Measurements from ENCODE around the gene RCC2. TPM values are rescaled to one million over a fixed set of nuclear protein-coding genes. Genes with fewer than 3 reads are reported as not detected.
A peak's percentile ranks its signal among the peaks of the same experiment; 100 is the strongest.

Gene RCC2
- total RNA-seq, 8 experiments from 2014 or later = 37.9 to 192 (median 49.3) TPM

DNA sequence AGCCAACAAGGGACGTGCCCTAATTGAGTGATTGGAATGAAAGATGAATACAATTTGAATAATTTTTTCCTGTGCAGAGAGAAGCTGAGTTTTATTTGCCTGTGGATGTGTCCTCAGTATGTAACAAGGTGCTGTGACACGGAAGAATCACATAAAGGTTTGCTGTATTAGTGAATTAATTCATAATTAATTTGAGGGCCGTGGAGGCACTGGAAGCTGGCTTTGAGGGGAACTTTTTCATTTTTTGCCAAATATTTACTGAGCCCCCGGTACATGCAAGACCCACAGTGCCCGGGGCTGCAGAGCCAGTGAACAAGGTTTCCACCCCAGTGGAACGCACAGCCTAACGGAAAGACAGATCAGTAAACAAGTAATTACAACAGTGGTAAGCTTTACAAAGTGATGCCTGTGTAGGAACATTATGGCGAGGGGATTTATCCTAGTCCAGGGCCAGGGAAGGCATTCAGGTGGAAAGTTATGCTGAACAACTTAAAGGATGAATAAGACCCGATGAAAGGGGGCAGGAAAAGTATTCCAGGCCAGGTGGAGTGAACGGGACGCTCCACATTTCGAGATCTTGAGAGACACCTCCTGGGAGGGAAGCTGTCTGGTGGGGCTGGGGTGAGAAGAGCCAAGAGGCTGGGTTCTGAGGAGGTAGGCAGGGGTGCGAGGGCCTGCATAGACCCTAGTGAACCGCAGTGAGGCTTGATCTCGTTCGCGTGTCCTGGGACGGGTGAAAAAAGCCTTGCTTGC lies 773 bp upstream of the RCC2 start:
- in situ Hi-C loops (cut with MboI; ENCODE audit: low pct_unique_long_range_greater_than_20kb in 2 of 9, low sequenced_read_pairs in 9 of 9, unreplicated experiment in 9 of 9) = no loop called here
- 0 to 63% (median 44%) methylated on average over 2 to 17 of the region's 18 CpGs for WGBS, 10 experiments
- Histone ChIP-seq H3K4me3 (peak overlapping the region; percentile 69 to 90 (median 80)), H3K4me1 (replicated peaks in 1 of 2) (peaks cover 30 to 36% of the 10 kb centered on the region in 2 donors), H3K27ac (peak overlapping the region; percentile 20 to 30)
- no peak for ATAC-seq (replicated peaks in 6 of 8)

DNA sequence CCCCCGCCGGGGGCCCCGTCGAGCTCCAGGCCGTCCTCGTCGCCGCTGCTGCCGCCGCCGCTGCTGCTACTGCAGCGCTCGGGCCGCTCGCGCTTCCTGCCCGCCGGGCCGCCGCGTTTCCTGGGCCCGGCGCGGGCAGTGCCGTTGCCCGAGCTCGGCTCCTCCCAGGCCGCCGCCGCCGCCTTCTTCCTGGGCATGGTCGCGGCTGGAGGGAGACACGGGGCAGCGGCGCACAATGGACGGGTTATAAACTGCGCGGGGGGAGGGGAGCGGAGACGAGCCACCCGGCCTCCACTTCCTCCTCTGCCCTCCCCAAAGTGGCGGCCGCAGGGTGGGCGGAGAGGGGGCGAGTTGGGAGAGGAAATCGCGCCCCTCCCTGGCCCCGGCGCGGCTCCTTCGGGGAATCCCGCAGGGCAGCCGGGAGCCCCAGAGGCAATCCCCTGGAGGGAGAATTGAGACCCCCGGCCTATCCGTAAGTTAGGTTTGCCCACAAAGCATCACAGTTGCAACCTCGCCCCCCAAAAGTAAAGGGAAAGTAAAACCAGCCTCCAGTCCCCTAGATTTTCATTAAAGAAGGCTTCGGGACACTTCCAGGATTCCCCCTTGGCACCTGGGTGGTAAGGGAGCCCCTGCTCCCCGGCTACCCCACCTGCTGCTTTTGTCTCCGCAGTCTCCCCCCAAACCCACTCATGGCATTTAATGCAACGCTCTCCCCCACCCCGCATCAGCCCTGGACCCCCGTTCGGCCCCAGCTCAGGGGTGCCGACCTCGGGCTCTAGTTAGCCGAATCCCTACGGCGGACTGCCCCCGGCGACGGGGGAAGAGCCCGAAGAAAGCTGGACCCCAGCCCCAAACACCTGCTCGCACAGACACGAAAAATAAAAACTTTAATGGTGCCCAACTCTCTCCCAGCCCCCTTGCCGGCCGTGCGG lies 893 bp downstream of the RCC2 start:
- peak overlapping the region; percentile 69 to 90 (median 80) for H3K4me3 ChIP-seq
- in situ Hi-C loops (cut with MboI; ENCODE audit: low pct_unique_long_range_greater_than_20kb in 2 of 9, low sequenced_read_pairs in 9 of 9, unreplicated experiment in 9 of 9) = no loop called here
- H3K4me1 ChIP-seq (replicated peaks in 1 of 2) = peaks cover 35 to 46% of the 10 kb centered on the region in 2 donors
- ATAC-seq (replicated peaks in 6 of 8) = peak in 7 of 8 experiments; percentile 2 to 51 (median 3)
- WGBS, 10 experiments = 0 to 16% (median 0%) methylated on average over 3 to 19 of the region's 78 CpGs; no CpG with 5 or more reads in 2 of the 10 experiments
- H3K27ac ChIP-seq = peak overlapping the region; percentile 70 to 80

DNA sequence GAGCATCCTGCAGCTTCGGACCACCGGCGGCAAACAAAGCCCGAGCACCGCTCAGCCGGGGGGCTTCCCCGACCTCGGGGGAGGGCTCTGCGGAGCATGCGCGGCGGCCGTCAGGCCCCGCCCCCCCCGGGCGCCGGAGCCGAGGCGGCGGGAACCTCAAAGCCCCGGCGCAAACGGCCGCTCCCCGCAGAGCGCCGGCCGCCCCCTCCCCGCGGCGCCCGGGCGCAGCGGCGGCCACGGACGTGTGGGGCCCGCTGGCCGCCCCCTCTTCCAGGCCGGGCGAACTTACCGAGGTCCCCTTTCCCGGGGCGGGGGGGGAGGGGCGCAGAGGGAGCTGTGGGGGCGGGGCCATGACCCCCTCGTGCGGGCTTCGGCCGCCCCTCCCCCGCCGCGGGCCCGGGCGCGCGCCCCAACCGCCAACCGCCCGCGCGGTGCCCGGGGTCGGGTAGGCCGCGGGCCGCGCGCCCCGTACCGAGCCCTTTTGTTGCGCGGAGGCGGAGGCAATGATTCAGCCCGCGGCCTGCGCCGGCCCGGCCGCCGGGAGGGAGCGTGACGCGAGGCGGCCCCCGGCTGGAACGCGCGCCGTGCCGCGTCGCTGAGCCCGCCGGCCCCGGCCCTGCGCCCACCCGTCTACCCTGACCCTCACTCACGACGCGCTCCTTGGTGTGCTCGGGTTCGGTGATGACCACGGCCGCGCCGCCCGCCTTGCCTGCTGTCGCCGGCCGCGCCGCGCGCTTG lies 1.7 kb downstream of the RCC2 start:
- Histone ChIP-seq H3K27ac (peak overlapping the region; percentile 70 to 80), H3K4me3 (peak overlapping the region; percentile 69 to 90 (median 80)), H3K4me1 (replicated peaks in 1 of 2) (peaks cover 35 to 46% of the 10 kb centered on the region in 2 donors)
- 0% methylated on average over 7 of the region's 115 CpGs; no CpG with 5 or more reads in 9 of the 10 experiments for WGBS, 10 experiments
- peak; percentile 5 to 37 (median 15) for ATAC-seq (replicated peaks in 6 of 8)
- in situ Hi-C loops (cut with MboI; ENCODE audit: low pct_unique_long_range_greater_than_20kb in 2 of 9, low sequenced_read_pairs in 9 of 9, unreplicated experiment in 9 of 9) = no loop called here

DNA sequence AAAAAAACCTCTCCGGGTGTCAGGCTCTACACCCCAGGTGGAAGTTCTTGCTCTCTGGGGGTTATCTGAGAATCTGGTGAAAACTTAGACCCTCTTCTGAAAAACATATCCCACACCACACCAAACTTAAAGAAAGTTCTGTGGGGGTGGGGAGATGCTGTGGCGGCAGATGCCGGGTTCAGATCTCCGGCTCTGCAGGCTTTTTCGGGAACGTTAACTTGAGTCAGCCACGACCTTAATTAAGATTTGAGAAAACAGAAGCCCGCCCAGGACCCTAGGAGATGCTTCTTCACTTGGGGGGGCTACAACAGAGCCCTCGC lies 2.3 kb downstream of the RCC2 start:
- H3K4me3 ChIP-seq = peak overlapping the region; percentile 69 to 90 (median 80)
- WGBS, 10 experiments = 0 to 9% (median 0%) methylated on average over 1 to 8 of the region's 9 CpGs; no CpG with 5 or more reads in 4 of the 10 experiments
- peak overlapping the region; percentile 20 to 80 for H3K27ac ChIP-seq
- peaks cover 35 to 46% of the 10 kb centered on the region in 2 donors for H3K4me1 ChIP-seq (replicated peaks in 1 of 2)
- in situ Hi-C loops (cut with MboI; ENCODE audit: low pct_unique_long_range_greater_than_20kb in 2 of 9, low sequenced_read_pairs in 9 of 9, unreplicated experiment in 9 of 9) = no loop called here
- ATAC-seq (replicated peaks in 6 of 8) = no peak

DNA sequence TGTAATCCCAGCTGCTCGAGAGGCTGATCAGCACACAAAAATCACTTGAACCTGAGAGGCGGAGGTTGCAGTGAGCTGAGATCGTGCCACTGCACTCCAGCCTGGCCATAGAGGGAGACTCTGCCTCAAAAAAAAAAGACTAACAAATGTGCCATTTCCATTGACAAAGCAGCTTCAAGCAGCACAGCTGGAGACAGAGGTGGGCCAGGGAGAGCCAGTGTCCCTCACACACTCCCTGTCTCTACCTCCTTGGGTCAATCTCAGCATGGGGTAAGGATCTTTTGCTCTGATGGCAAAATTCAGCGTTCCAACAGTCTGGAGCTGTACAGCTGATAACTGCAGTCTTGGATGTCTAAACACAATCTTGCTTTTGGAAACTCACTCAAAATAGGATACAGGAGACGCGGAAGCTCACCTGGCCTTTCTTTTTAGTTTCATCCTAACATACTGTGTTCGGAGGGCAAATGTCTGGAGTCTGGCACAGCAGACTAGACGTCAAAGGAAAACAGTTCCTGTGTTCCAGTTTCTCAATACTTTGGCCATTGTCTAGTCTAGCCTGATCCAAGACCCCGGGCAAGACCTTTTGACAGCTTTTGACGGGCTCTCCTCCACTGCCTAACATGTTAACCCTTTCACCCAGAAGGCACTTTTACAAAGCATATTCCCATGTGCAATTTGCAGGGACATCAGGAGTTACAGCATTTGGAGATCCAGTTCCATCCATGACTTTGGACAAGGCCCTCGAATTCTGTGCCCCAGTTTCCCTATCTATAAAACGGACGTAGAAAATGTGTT lies 2.9 kb downstream of the RCC2 start:
- peaks cover 29 to 43% of the 10 kb centered on the region in 2 donors for H3K4me1 ChIP-seq (replicated peaks in 1 of 2)
- no peak overlapping the region for H3K27ac ChIP-seq
- in situ Hi-C loops (cut with MboI; ENCODE audit: low pct_unique_long_range_greater_than_20kb in 2 of 9, low sequenced_read_pairs in 9 of 9, unreplicated experiment in 9 of 9) = no loop called here
- 7 to 82% (median 48%) methylated on average over 3 to 13 of the region's 13 CpGs; no CpG with 5 or more reads in 1 of the 10 experiments for WGBS, 10 experiments
- ATAC-seq (replicated peaks in 6 of 8) = no peak
- H3K4me3 ChIP-seq = peak overlapping the region; percentile 69 to 90 (median 80)

DNA sequence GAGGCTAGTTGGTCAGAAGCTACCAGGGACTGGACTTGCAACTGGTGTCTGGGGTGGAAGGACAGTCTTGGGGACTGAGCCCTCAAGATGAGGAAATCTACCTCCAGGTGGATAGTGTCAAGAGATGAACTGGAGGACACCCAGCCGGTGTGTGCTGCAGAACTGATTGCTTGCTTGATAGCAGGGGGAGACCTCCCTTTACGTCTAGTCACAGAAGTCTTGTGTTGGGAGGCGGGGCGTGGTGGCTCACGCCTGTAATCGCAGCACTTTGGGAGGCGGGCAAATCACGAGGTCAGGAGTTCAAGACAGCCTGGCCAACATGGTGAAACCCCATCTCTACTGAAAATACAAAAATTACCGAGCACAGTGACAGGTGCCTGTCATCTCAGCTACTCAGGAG lies 4.9 kb downstream of the RCC2 start:
- H3K27ac ChIP-seq = no peak overlapping the region
- in situ Hi-C loops (cut with MboI; ENCODE audit: low pct_unique_long_range_greater_than_20kb in 2 of 9, low sequenced_read_pairs in 9 of 9, unreplicated experiment in 9 of 9) = no loop called here
- no peak for ATAC-seq (replicated peaks in 6 of 8)
- peaks cover 12 to 27% of the 10 kb centered on the region in 2 donors for H3K4me1 ChIP-seq (replicated peaks in 1 of 2)
- no peak overlapping the region for H3K4me3 ChIP-seq
- WGBS, 10 experiments = 20 to 100% (median 80%) methylated on average over 1 to 7 of the region's 9 CpGs; no CpG with 5 or more reads in 3 of the 10 experiments

DNA sequence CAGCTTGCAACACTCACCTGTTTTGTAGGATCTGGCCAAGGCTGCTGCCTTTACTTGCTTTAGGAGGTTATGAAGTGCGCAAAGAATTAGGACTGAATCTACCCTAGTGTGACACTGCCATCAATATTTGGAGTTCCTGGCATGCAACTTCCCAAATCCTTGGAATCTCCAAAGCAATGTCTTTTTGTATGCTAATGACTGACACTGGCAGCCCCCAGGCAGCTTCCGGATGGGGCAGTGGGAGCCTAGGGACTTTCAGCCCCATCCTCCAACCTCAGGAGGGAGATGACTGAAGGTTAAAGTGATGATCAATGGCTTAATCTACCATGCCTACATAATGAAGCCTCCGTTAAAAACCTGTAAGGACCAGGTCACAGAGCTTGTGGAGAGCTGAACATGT lies 5.5 kb downstream of the RCC2 start:
- Histone ChIP-seq H3K4me3 (no peak overlapping the region), H3K4me1 (replicated peaks in 1 of 2) (peaks cover 12 to 27% of the 10 kb centered on the region in 2 donors), H3K27ac (no peak overlapping the region)
- in situ Hi-C loops (cut with MboI; ENCODE audit: low pct_unique_long_range_greater_than_20kb in 2 of 9, low sequenced_read_pairs in 9 of 9, unreplicated experiment in 9 of 9) = no loop called here
- no peak for ATAC-seq (replicated peaks in 6 of 8)
- 40 to 60% (median 58%) methylated on average over 1 to 3 of the region's 3 CpGs; no CpG with 5 or more reads in 4 of the 10 experiments for WGBS, 10 experiments

DNA sequence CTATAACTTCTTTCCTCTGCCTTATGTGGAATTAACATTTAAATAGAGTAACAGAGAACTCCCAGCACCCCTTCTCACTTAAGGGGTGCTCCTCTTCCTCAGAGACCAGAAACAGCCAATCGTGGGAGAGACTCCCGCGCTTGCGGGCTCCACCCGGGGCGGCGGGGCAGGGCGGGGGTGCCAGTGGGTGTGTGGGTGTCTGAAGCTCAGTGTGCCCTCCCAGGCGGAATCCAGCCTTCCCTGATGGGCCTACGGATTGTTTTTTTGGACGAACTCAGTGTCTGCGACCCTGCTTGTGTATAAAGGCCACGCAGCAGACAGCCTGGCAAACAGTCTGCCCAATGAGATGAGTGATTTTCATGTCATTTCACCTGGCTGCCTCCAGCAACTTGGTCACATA lies 6.2 kb downstream of the RCC2 start:
- WGBS, 10 experiments = 62 to 100% (median 100%) methylated on average over 2 to 5 of the region's 13 CpGs; no CpG with 5 or more reads in 5 of the 10 experiments
- no peak for ATAC-seq (replicated peaks in 6 of 8)
- peaks cover 12 to 27% of the 10 kb centered on the region in 2 donors for H3K4me1 ChIP-seq (replicated peaks in 1 of 2)
- no peak overlapping the region for H3K27ac ChIP-seq
- in situ Hi-C loops (cut with MboI; ENCODE audit: low pct_unique_long_range_greater_than_20kb in 2 of 9, low sequenced_read_pairs in 9 of 9, unreplicated experiment in 9 of 9) = no loop called here
- H3K4me3 ChIP-seq = no peak overlapping the region

DNA sequence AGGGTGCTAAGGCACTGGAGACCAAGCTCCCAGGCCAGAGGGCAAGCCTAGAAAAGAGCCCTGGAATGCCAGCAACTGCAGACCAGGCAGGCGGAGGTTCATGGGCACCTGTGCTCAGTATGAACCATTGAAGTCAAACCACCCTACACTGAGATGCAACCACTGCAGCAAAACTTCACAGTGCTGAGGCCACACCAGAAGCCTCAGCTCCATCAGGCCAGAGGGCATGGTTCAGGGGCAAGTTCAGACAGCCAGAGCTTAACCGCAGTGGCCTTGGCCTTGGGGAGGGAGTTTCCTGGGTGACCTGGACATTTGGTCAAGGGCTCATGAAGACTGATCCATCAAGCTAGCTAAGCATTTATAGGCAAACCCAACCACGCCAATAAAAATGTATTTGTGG lies 7.1 kb downstream of the RCC2 start:
- Histone ChIP-seq H3K4me1 (replicated peaks in 1 of 2) (peaks cover 12 to 27% of the 10 kb centered on the region in 2 donors), H3K27ac (no peak overlapping the region), H3K4me3 (no peak overlapping the region)
- no peak for ATAC-seq (replicated peaks in 6 of 8)
- in situ Hi-C loops (cut with MboI; ENCODE audit: low pct_unique_long_range_greater_than_20kb in 2 of 9, low sequenced_read_pairs in 9 of 9, unreplicated experiment in 9 of 9) = no loop called here
- WGBS, 10 experiments = 90 to 100% (median 100%) methylated on average over 1 to 2 of the region's 3 CpGs; no CpG with 5 or more reads in 7 of the 10 experiments

DNA sequence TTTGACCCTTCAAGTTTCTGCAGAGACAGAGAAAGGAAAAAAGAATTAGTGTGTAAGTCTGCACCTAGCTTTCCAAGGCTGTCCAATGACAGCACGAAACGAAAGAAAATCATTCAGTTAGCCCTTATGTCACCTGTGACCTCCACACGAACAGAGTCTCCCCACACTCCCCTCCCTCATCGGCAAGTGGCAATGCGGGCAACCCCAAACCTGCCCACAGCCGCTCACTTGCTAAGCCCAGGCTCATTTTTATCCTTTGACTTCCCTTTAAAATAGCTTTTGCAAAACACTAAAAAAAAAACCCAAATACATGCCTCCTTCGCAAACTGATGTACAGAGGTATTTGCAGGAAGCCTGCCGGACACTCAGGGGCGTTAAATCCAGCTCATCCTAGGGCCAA lies 10.3 kb downstream of the RCC2 start:
- no peak for ATAC-seq (replicated peaks in 6 of 8)
- Histone ChIP-seq H3K27ac (no peak overlapping the region), H3K4me3 (no peak overlapping the region), H3K4me1 (replicated peaks in 1 of 2) (peaks cover 2 to 3% of the 10 kb centered on the region in 2 donors)
- 83 to 100% (median 95%) methylated on average over 1 to 9 of the region's 9 CpGs; no CpG with 5 or more reads in 1 of the 10 experiments for WGBS, 10 experiments
- in situ Hi-C loops (cut with MboI; ENCODE audit: low pct_unique_long_range_greater_than_20kb in 2 of 9, low sequenced_read_pairs in 9 of 9, unreplicated experiment in 9 of 9) = no loop called here

DNA sequence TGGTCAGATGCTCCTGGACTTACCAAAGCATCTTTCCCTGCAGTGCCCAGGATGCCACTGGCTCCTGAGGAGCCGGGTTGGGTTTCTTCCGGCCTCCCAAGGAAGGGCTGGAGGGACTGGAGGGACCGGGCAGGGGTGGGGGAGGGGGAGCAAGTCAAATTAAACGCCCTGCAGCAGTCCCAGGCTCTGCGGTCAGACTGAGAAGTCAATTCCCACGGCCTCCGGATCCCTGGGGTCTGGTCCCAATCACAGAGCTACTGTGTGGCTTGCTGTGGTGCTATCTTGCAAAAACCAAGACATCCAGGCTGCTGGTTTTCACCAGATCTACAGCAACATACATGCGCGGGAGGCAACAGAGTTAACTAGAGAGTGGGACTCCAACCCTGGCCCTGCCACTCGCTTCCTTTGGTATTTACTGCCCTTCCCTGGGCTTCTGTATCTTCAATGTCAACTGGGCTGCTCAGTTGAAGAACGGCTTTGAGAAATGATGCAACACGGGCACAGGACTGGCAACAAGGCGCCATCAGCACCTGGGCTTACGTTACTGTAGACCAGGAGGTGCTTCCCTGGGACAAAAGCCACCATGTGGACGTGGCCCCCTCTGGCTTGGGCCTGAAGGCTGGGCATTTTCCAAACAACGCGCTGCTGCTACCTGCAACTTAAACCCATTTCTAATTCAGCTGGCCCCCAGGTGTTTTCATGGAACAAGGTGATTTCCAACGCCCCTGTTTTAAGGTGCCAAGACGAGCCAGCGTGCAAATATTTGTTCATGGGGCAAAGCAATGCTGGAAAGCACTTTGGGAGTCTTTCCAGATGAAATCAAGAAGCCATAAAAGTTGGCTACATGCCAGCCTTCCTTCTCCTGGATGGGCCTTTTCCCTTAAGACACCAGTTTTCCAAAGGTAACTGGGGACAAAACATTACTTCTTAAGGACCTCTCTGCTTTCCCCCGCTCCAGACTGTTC lies 11.5 kb downstream of the RCC2 start:
- Histone ChIP-seq H3K27ac (no peak overlapping the region), H3K4me3 (no peak overlapping the region), H3K4me1 (replicated peaks in 1 of 2) (no peaks in the 10 kb centered on the region)
- no peak for ATAC-seq (replicated peaks in 6 of 8)
- in situ Hi-C loops (cut with MboI; ENCODE audit: low pct_unique_long_range_greater_than_20kb in 2 of 9, low sequenced_read_pairs in 9 of 9, unreplicated experiment in 9 of 9) = no loop called here
- WGBS, 10 experiments = 81 to 100% (median 100%) methylated on average over 1 to 15 of the region's 21 CpGs; no CpG with 5 or more reads in 1 of the 10 experiments

Data from motor neuron (in vitro differentiated cells).